Right renal cortex interstitium (tissue), 3 donors: ENCODE results near the gene BTBD9. TPM values are rescaled to one million over a fixed set of nuclear protein-coding genes. Genes with fewer than 3 reads are reported as not detected.
"Not testable (repeated sequence)": the region's sequence is repeated elsewhere in the genome, so short reads cannot be mapped to it uniquely, and the experiment has no call there.

ENCODE experiments used
- DNase-seq, 3 donors: peaks; one replicate each; pipeline ENCODE4 v3.0.0-alpha.2; 2013; ENCODE audit warnings: low read depth in 3 of 3, low spot score in 2 of 3
- polyA plus RNA-seq, 3 donors: library from polyadenylated mRNA; unstranded; fragments of 120-200 nt; gene quantifications; one replicate each; pipeline ENCODE4 v1.2.1, GENCODE V29; 2013; ENCODE audit not compliant: insufficient read length in 3 of 3

The BTBD9 gene
- polyA plus RNA-seq, 3 donors, result 13.1 to 16.8 (median 14.7) TPM

DNA sequence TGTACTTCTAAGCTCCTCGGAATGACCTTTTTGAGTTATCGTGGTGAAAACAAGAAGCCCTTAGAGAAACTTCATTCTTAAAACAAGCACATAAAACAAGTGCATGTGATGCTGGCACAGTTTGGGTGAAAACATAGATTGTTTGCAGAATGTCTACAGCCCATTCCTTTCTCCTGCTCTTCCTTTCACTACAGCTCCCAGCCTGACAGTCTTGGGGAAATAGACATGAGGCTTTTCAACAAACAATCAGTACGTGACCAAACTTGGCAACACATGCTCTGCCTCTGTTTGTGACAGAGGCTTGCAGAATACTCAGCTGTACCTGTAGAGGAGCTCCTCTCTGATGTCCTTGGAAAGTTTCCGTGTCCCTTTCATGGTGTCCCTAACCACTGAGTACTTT lies 498.6 kb downstream of the BTBD9 start:
- no peak for DNase-seq

DNA sequence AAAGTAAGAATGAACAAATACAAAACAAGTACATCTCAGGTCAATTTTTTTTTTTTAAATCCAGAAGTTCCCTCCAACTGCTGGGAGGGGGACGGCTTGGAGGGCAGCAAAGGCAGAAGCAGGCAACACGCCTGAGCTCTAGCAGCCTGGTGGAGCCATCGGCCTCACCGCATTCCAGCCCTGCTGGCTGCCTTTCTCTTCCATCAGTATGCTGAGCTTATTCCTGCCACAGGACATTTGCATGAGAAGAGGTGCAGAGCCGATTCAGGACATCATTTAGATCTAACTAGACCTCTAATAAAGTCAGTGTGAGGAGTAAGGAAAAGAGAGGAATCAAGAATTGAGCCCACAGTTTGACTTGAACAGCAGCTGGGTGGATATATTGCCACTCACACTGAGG lies 501.4 kb downstream of the BTBD9 start:
- DNase-seq, result no peak

DNA sequence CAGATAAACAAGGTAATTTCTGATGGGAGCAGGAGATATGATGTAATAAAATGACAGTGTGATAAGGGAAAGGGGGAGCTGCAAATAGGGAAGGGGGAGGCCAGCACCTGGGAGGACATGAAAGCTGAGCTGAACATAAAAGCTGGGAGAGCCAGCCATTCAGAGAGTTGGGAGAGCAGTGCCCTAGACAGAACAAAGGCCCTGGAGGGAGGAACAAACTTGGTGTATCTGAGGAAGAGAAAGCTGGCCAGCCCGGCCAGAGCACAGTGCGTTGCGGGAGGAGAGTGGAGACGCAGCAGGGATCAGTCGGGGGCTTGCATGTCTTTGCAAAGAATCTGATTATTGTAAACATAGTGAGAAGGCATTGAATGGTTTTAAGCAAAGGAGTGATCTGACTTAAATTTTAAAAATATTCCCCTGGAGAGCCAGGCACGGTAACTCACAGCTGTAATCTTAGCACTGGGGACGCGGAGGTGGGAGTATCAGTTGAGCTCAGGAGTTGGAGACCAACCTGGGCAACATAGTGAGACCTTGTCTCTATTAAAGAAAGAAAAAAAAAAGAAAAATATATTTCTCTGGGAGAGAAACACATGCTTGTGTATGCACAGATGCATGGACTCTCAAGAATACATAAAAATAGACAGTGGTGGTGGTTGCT lies 502.0 kb downstream of the BTBD9 start:
- DNase-seq, result peak in 1 of 3 donors; percentile 18

DNA sequence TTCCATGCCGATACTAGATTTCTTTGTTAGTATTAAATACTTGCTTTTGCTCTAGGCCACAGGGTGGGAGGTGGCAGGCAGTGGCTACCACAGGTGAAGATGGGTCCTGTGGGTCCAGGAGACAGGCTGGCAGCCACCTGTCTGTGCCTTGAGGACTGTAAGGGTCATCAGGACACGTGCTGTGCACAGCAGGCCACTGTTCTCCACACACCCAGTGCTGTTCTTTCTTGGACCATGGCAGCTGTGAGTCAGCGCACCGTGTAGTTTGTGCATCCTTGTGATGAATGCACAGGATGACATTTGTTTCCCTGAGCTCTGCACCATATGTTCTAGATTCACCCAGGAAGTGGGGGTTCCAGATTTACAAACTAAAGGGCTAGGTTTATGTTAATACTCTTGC lies 503.2 kb downstream of the BTBD9 start:
- DNase-seq, result no peak

GRCh38 chr6:38134704-38135088 lies 505.0 kb downstream of the BTBD9 start:
- DNase-seq, result no peak

GRCh38 chr6:38133932-38134703 lies 505.6 kb downstream of the BTBD9 start:
- no peak for DNase-seq

DNA sequence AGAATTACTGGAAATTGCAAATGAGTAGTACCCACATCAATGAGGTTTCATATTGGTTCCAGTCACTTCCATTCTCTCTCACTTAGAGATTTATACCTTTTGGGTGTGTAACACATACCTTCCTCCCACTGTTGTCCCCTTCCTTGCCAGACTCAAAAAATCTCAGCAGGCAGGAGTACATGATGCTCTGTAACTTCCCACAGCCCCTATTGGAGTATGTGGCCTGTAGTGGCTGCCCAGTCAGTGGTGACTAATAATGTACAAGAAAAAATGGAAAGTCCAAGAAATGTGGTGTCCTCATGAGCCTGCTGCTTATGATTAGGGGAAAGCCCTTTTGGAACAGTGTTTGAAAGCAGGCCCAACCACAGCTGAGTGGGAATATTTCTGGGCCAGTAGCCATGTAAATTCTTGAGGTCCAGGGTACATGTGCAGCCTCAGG lies 508.2 kb downstream of the BTBD9 start:
- DNase-seq, result no peak

GRCh38 chr6:38127284-38127683 lies 512.4 kb downstream of the BTBD9 start:
- no peak for DNase-seq

- DNase-seq, result not testable (repeated sequence)
Observed at GRCh38 chr6:38124224-38124926, 515.4 kb downstream of the BTBD9 start.

- DNase-seq, result no peak
Observed at GRCh38 chr6:38119516-38119915, 520.2 kb downstream of the BTBD9 start.

- DNase-seq, result no peak
Observed at GRCh38 chr6:38118791-38119365, 520.9 kb downstream of the BTBD9 start.

Other genes with a start within 250 kb of the BTBD9 start
- 100 to 1,000 TPM; 154 to 173 (median 168) TPM for gene GLO1, start 63.2 kb upstream of the BTBD9 start, polyA plus RNA-seq
- under 1 TPM; 0.28 to 0.47 (median 0.39) TPM for gene DNAH8, start 75.4 kb upstream of the BTBD9 start, polyA plus RNA-seq